Nephron (organoid): ENCODE measurements around the gene MAP2K7.

Experiments
- H3K27ac Mint-ChIP-seq, 3 experiments: 2 replicates each; pipeline ENCODE4 v1.8.0; 2020; ENCODE audit warnings: mixed read lengths in 3 of 3, mild to moderate bottlenecking in 2 of 3, moderate library complexity in 1 of 3
- H3K27me3 Mint-ChIP-seq: 2 replicates; pipeline ENCODE4 v1.8.0; 2021; ENCODE audit warnings: low read depth, mild to moderate bottlenecking, moderate library complexity, mixed read lengths
- H3K36me3 Mint-ChIP-seq: 2 replicates; pipeline ENCODE4 v1.8.0; 2020; ENCODE audit warnings: low read depth, mixed read lengths
- H3K4me1 Mint-ChIP-seq: 2 replicates; pipeline ENCODE4 v1.8.0; 2020; ENCODE audit warnings: mixed read lengths
- H3K4me3 Mint-ChIP-seq, 3 experiments: 2 replicates each; pipeline ENCODE4 v1.8.0; 2020; ENCODE audit warnings: mild to moderate bottlenecking in 3 of 3, mixed read lengths in 3 of 3, moderate library complexity in 2 of 3
- H3K9me3 Mint-ChIP-seq: 2 replicates; pipeline ENCODE4 v1.8.0; 2020; ENCODE audit warnings: mixed read lengths
- TF ChIP-seq, protein P1 (sequence below), 3 experiments: fragments of 200-600 bp; sonication (generic); IDR thresholded peaks; one replicate each; pipeline ENCODE4 v1.5.0; 2021; ENCODE audit warnings: antibody characterized with exemption in 3 of 3; ENCODE audit not compliant: unreplicated experiment in 3 of 3

Gene MAP2K7

DNA sequence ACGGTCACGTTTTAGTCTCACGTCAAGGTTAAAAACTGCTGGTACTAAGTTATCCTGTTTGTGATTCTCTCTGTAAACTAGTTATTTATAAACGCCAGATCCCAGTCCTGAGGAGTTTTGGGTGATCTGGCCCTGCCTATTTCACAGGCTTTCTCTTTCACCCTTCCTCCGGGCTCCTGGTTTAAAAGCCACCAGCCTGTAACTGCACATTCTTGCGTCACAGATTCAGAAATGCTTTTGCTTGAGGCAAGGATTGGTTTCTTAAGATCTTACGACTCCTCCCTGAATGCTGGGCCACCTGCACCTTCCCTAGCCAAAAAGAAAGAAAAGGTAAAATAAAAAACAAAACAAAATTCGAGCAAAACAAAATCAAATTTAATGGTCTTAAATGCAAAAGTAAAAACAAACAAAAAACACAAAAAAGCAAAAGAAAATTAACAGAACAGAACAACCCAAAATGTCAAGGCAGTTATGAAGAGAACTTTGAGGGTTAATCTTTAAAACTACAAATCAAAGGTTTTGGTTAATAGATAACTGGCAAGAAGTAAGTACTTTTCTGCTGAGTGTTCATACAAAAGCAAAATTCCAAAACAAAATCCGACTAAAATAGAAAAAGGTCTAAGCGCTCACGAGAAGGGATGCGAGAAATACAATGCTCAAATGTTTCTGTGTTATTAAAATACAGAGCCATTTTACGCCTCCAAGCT, 58.4 kb downstream of the MAP2K7 start:
- H3K27ac Mint-ChIP-seq = peak overlapping the region; percentile 79 to 95 (median 83)
- H3K36me3 Mint-ChIP-seq = peaks cover 44% of the 10 kb centered on the region
- H3K4me3 Mint-ChIP-seq = peak overlapping the region in 1 of 3 experiments; percentile 44
- H3K27me3 Mint-ChIP-seq = no peaks in the 10 kb centered on the region
- TF ChIP-seq, protein P1, sequence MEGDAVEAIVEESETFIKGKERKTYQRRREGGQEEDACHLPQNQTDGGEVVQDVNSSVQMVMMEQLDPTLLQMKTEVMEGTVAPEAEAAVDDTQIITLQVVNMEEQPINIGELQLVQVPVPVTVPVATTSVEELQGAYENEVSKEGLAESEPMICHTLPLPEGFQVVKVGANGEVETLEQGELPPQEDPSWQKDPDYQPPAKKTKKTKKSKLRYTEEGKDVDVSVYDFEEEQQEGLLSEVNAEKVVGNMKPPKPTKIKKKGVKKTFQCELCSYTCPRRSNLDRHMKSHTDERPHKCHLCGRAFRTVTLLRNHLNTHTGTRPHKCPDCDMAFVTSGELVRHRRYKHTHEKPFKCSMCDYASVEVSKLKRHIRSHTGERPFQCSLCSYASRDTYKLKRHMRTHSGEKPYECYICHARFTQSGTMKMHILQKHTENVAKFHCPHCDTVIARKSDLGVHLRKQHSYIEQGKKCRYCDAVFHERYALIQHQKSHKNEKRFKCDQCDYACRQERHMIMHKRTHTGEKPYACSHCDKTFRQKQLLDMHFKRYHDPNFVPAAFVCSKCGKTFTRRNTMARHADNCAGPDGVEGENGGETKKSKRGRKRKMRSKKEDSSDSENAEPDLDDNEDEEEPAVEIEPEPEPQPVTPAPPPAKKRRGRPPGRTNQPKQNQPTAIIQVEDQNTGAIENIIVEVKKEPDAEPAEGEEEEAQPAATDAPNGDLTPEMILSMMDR (IDR thresholded peaks at IDR 0.05; ENCODE audit: unreplicated experiment in 3 of 3) = no peak
- H3K9me3 Mint-ChIP-seq = no peaks in the 10 kb centered on the region
- H3K4me1 Mint-ChIP-seq = no peaks in the 10 kb centered on the region

GRCh38 chr19:7962644-7963268, 59.1 kb downstream of the MAP2K7 start:
- Mint-ChIP-seq H3K27me3 (no peaks in the 10 kb centered on the region), H3K36me3 (peaks cover 49% of the 10 kb centered on the region), H3K4me3 (peak overlapping the region in 1 of 3 experiments; percentile 44), H3K27ac (peak overlapping the region; percentile 79 to 95 (median 83)), H3K4me1 (no peaks in the 10 kb centered on the region), H3K9me3 (no peaks in the 10 kb centered on the region)
- TF ChIP-seq, protein P1 (IDR thresholded peaks at IDR 0.05; ENCODE audit: unreplicated experiment in 3 of 3) = no peak

- Mint-ChIP-seq H3K36me3 (peaks cover 47% of the 10 kb centered on the region), H3K9me3 (no peaks in the 10 kb centered on the region), H3K27me3 (no peaks in the 10 kb centered on the region), H3K4me3 (no peak overlapping the region), H3K4me1 (no peaks in the 10 kb centered on the region), H3K27ac (peak overlapping the region in 1 of 3 experiments; percentile 95)
- TF ChIP-seq, protein P1 (IDR thresholded peaks at IDR 0.05; ENCODE audit: unreplicated experiment in 3 of 3) = no peak
These were observed 59.9 kb downstream of the MAP2K7 start for GRCh38 chr19:7963566-7963965.
